Activated CD8-positive, alpha-beta T cell treated with anti-CD3 and anti-CD28 coated beads for 36 hours (primary cell): ENCODE measurements around the gene ANKRD34A. TPM values are rescaled to one million over a fixed set of nuclear protein-coding genes. Genes with fewer than 3 reads are reported as not detected.

Experiments used
- ATAC-seq: fragments of 200-7000 bp; cut with Tn5 transposase; one replicate; pipeline ENCODE4 v1.10.0; 2021; ENCODE audit warnings: mild to moderate bottlenecking, moderate library complexity
- CTCF ChIA-PET: fragments of 350-600 bp; sonication (Branson Sonifier 250); formaldehyde crosslinking; loops from one replicate; lab custom pipeline; 2021; ENCODE audit warnings: antibody characterized with exemption; lab: Charles Lee
- POLR2A ChIA-PET: fragments of 350-600 bp; sonication (Branson Sonifier 250); formaldehyde crosslinking; loops from one replicate; lab custom pipeline; 2021; ENCODE audit warnings: antibody characterized with exemption; lab: Charles Lee
- DNase-seq: peaks from one replicate; pipeline ENCODE4 v3.0.0-alpha.2; 2020
- H3K27ac Mint-ChIP-seq: one replicate; pipeline ENCODE4 v1.8.0; 2021; ENCODE audit warnings: mild to moderate bottlenecking, mixed read lengths
- H3K27me3 Mint-ChIP-seq: one replicate; pipeline ENCODE4 v1.8.0; 2021; ENCODE audit warnings: mixed read lengths
- H3K36me3 Mint-ChIP-seq: one replicate; pipeline ENCODE4 v1.8.0; 2021; ENCODE audit warnings: low read depth, mixed read lengths
- H3K4me1 Mint-ChIP-seq: one replicate; pipeline ENCODE4 v1.8.0; 2021; ENCODE audit warnings: low read depth, mixed read lengths
- H3K4me3 Mint-ChIP-seq: one replicate; pipeline ENCODE4 v1.8.0; 2021; ENCODE audit warnings: mild to moderate bottlenecking, moderate library complexity, mixed read lengths
- H3K9me3 Mint-ChIP-seq: one replicate; pipeline ENCODE4 v1.8.0; 2021; ENCODE audit warnings: mixed read lengths
- CTCF ChIP-seq: fragments of 200-600 bp; IDR thresholded peaks from one replicate; pipeline ENCODE4 v1.8.0; 2022; ENCODE audit warnings: antibody characterized with exemption, mild to moderate bottlenecking
- intact Hi-C: fragments of 100-400 bp; cut with micrococcal nuclease; formaldehyde crosslinking; loops from one replicate; pipeline ENCODE4 v1.10.0; 2022
- total RNA-seq, 2 experiments: library from RNA; stranded (reverse); gene quantifications; one replicate each; pipeline ENCODE4 v1.2.3, GENCODE V29; 2021

Gene ANKRD34A
- total RNA-seq, 2 experiments from 2014 or later, result 6.6 to 7.7 TPM

DNA sequence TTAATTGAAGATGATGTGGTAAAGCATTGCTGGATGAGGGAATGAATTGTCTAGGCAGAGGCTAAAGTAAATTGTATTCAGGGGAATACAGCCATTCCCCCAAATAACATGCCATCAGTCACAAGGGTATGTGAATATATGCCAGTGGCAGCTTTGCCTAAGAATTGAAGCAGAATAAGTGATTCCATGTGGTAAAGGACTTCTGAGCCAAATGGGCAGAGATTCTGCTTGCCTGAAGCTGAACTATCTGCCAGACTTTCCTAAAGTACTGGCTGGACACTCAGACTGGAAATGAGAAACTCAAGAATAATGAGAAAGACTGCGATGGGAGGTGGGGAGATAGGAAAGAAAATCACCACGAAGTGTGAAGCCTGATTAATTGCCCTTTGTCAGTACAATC, 8.9 kb downstream of the ANKRD34A start:
- peaks cover 25% of the 10 kb centered on the region for H3K36me3 Mint-ChIP-seq
- H3K9me3 Mint-ChIP-seq, result no peaks in the 10 kb centered on the region
- H3K4me3 Mint-ChIP-seq, result peak overlapping the region; percentile 83
- no peak for TF ChIP-seq CTCF
- POLR2A ChIA-PET, result interaction anchor here (0.7 to 12.8 kb wide), 3 partner anchors 25 to 84 kb away, joined by 3 to 160 read pairs (median 3); partner anchors contain the start of gene RBM8A
- no peak overlapping the region for H3K27ac Mint-ChIP-seq
- CTCF ChIA-PET, result interaction anchor here (0.8 to 1.8 kb wide), 5 partner anchors 11 to 110 kb away, joined by 3 to 7 read pairs (median 4); partner anchors contain the start of genes ITGA10 and NUDT17
- DNase-seq (no peak), ATAC-seq (no peak)
- no peaks in the 10 kb centered on the region for H3K27me3 Mint-ChIP-seq
- H3K4me1 Mint-ChIP-seq, result peaks cover 69% of the 10 kb centered on the region
- intact Hi-C loops, result no loop called here

DNA sequence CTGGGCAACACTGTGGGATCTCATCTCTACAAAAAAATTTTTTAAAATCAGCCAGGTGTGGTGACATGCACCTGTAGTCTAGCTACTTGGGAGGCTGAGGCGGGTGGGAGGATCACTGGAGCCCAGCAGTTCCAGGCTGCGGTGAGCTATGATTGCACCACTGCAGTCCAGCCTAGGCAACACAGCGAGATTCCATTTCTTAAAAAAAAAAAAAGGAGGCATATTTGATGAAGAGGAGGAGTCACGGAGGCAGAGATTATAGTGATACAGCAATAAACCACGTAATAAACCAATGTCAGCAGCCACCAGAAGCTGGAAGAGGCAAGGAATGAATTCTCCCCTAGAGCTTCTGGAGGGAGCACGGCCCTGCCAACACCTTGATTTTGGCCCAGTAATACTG, 10.5 kb downstream of the ANKRD34A start:
- Mint-ChIP-seq H3K4me1 (peaks cover 65% of the 10 kb centered on the region), H3K4me3 (no peak overlapping the region), H3K27me3 (no peaks in the 10 kb centered on the region), H3K9me3 (no peaks in the 10 kb centered on the region), H3K36me3 (peaks cover 26% of the 10 kb centered on the region), H3K27ac (no peak overlapping the region)
- POLR2A ChIA-PET, result interaction anchor here (0.6 to 12.8 kb wide), 6 partner anchors 10 to 168 kb away, joined by 3 to 160 read pairs (median 4); partner anchors contain the start of genes ANKRD34A, POLR3GL and RBM8A
- DNase-seq (no peak), ATAC-seq (no peak)
- CTCF ChIA-PET, result interaction anchor here (0.7 to 1.7 kb wide), 3 partner anchors 31 to 79 kb away, joined by 3 to 5 read pairs (median 5); partner anchors contain the start of gene ITGA10
- intact Hi-C loops, result no loop called here
- no peak for TF ChIP-seq CTCF

GRCh38 chr1:145952903-145953302, 11.5 kb downstream of the ANKRD34A start:
- ChIA-PET POLR2A (interaction anchor here (0.9 to 1.3 kb wide), 2 partner anchors 34 to 40 kb away, joined by 3 read pairs; no protein-coding TSS in a partner anchor), CTCF (no interaction called here)
- intact Hi-C loops, result no loop called here
- DNase-seq (no peak), ATAC-seq (no peak)
- H3K27ac Mint-ChIP-seq, result no peak overlapping the region
- no peak overlapping the region for H3K4me3 Mint-ChIP-seq
- no peak for TF ChIP-seq CTCF
- H3K36me3 Mint-ChIP-seq, result peaks cover 26% of the 10 kb centered on the region
- H3K27me3 Mint-ChIP-seq, result no peaks in the 10 kb centered on the region
- H3K4me1 Mint-ChIP-seq, result peaks cover 56% of the 10 kb centered on the region
- H3K9me3 Mint-ChIP-seq, result no peaks in the 10 kb centered on the region

DNA sequence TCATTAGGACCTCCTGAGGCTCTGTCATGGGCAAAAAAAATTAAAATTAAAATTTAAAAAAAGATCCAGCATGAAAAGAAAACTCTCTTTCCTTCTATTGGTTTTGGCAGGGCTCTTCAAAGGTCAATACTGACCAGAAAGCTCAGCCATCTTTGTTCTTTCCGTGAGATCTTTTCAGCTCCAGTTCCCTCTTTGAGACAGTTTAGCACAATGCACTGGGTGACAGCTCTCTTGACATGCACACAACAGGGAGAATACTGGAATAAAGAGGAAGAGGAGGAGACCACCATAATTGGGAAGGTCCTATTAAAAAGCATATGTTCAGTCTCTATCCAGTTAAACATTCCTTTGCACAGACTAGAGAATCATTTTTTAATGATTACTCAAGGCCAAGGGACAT, 12.8 kb downstream of the ANKRD34A start:
- Mint-ChIP-seq H3K27ac (no peak overlapping the region), H3K4me3 (no peak overlapping the region), H3K9me3 (no peaks in the 10 kb centered on the region), H3K4me1 (peaks cover 58% of the 10 kb centered on the region), H3K27me3 (no peaks in the 10 kb centered on the region), H3K36me3 (peaks cover 30% of the 10 kb centered on the region)
- ATAC-seq (no peak), DNase-seq (no peak)
- no peak for TF ChIP-seq CTCF
- intact Hi-C loops, result no loop called here
- ChIA-PET CTCF (interaction anchor here (1.5 kb wide), 1 partner anchor 24 kb away, joined by 6 read pairs; the partner anchor contains the start of gene RBM8A), POLR2A (interaction anchor here (1.3 kb wide), 1 partner anchor 41 kb away, joined by 3 read pairs; no protein-coding TSS in a partner anchor)

- Mint-ChIP-seq H3K27ac (no peak overlapping the region), H3K4me1 (peaks cover 41% of the 10 kb centered on the region), H3K4me3 (no peak overlapping the region), H3K36me3 (peaks cover 29% of the 10 kb centered on the region), H3K27me3 (no peaks in the 10 kb centered on the region), H3K9me3 (no peaks in the 10 kb centered on the region)
- intact Hi-C loops, result no loop called here
- no peak for DNase-seq
- ATAC-seq, result no peak
- POLR2A ChIA-PET, result interaction anchor here (0.6 to 1.4 kb wide), 5 partner anchors 9 to 58 kb away, joined by 3 to 7 read pairs (median 3); partner anchors contain the start of genes LIX1L and RBM8A
- no peak for TF ChIP-seq CTCF
- CTCF ChIA-PET, result interaction anchor here (0.8 to 1.8 kb wide), 3 partner anchors 9 to 57 kb away, joined by 3 to 6 read pairs (median 3); partner anchors contain the start of gene LIX1L
These were observed 15.2 kb downstream of the ANKRD34A start for GRCh38 chr1:145949219-145949618.
